NCI-H774 (cell line): ENCODE measurements around the gene DNAJA3.
A peak's percentile ranks its signal among the peaks of the same experiment; 100 is the strongest.
"Not testable (repeated sequence)": the region's sequence is repeated elsewhere in the genome, so short reads cannot be mapped to it uniquely, and the experiment has no call there.

Source experiments
- DNase-seq: peaks from one replicate; lab custom pipeline; 2025; lab: John Stamatoyannopoulos, UW

DNAJA3 gene

DNA sequence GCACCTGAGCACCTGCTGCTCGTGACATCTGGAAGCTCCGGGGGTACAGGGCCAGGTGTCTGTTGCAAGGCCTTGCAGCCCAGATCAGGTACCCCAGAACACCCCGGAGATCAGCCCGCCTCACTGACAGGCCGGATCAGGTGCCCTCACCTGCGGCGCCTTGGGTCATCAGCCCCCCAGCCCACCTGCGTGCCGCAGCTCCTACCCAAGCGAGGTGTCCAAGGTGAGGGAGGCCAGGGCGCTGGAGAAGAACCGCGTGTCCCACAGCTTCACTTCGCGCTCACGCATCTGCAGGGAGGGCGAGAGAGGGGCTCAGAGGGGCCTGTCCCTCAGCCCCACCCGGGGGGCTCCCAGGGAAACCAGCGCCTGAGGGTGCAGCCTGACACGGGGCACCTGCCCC lies 37.9 kb upstream of the DNAJA3 start:
- DNase-seq = no peak

DNA sequence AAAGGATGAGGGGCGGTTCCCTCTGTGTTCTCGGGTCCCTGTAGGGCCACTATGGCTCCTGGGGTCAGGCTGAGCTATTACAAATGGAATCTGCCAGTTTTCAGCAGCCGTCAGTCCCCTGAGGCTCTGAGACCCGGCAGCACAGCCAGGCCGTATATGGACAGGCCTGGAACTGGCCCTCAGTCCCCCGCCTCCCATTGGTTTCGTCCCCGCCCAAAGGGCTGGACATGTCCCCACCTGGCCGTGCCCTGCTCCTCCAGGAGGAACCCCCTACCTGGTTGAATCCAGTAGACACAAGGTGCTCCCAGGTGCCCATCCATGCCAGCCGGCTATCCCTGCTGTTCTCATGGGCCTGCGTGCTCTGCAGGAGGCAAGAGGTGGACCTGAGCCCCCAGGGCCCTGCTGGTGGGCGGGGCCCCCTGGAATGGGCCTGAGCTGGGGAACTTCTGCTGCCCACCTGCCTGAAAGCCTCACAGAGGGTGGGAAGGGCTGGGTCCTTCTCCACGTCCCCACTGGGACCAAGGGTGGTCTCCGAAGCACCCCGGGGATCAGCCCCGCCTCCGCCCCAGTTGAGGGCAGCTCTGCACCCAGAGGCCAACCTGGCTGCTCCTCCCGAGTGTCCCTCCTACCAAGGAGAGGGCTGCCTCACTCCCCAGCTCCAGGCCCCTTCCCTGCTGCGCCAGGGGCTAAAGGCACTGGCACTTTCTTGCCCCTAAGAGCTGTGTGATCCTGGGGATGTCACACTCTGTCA lies 37.2 kb upstream of the DNAJA3 start:
- DNase-seq = no peak

DNA sequence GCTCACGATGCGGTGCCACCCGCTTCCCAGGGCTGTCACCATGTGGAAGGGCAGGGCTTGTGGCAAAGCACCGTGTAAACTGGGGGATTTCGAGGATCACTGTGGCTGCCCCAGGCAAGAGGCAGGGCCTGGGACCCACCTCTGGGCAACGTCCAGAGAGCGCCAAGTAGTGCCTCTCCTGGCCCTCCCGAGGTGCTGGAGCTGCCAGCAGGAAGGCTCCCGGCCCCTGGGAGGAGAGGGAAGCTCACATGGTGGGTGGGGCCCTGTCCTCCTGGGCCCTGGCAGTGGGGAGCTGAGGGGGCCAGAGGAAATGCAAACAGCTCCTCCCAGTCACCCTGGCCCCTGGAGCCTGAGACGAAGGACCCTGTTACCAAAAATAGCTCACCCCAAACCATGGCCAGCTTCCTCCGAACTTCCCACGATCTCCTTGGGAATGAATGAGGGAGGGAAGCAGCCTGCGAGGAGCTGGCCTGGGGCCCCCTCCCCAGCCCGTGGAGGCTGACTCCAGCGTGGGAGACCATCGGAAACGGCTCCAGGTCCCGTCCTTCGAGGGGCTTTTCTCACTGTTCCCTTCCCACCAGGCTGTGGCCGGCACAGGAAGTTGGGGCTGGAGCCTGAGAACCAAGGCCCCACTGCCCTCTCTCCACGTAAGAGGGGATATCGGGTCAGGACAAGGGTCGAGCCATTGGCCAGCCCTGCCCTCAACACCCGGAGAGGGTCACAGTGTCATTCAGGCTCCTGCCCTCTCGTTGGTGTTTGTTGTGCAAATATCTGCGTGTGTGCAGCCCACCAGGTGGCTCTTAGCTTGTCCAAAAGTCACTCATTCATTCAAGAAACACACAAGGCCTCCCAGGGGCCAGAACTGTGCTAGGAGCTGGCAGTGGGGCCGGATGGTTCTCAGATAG lies 36.4 kb upstream of the DNAJA3 start:
- no peak for DNase-seq

DNA sequence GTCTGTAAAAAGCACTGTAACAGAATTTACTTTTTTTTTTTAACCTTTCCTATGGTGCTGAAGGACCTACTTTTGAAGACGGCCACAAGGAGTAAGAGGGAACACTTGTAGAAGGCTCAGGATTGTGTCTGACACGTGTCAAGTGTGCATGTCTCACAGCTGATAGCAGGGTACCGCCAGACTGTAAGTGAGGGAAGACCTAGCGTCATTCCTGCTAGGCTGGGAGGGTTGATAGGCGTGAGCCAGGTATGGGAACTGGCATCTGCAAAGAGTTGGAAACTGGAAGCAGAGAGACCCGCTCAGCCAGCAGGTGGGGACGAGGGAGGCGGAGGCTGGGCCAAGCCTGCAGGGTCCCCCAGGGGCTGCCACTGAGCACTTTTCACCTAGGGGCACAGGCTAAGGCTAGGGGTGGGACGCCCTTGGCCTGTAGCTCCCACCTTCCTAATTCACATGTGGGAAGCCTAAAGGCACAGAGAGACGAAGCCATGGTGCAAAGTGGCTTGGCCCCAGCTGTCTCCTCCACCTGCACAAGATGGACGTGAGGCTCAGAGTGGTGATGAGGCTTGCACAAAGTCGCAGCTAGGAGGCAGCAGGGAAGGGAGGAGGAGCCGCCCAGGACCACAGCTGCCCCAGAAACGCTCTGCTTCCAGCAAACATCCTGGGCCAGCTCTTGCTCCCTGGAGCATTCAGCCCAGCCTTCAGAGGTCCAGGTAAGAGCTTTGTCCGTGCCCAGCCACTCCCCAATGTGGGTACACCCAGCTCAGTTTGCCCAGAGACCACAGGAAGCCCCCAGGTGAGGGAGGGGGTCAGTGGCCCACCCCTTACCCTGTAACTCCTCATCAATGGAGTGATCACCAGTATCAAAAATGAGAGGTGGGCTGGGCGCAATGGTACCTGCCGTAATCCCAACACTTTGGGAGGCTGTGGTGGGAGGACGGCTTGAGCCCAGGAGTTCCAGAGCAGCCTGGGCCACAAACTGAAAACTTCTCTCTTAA lies 35.1 kb upstream of the DNAJA3 start:
- DNase-seq = no peak

DNA sequence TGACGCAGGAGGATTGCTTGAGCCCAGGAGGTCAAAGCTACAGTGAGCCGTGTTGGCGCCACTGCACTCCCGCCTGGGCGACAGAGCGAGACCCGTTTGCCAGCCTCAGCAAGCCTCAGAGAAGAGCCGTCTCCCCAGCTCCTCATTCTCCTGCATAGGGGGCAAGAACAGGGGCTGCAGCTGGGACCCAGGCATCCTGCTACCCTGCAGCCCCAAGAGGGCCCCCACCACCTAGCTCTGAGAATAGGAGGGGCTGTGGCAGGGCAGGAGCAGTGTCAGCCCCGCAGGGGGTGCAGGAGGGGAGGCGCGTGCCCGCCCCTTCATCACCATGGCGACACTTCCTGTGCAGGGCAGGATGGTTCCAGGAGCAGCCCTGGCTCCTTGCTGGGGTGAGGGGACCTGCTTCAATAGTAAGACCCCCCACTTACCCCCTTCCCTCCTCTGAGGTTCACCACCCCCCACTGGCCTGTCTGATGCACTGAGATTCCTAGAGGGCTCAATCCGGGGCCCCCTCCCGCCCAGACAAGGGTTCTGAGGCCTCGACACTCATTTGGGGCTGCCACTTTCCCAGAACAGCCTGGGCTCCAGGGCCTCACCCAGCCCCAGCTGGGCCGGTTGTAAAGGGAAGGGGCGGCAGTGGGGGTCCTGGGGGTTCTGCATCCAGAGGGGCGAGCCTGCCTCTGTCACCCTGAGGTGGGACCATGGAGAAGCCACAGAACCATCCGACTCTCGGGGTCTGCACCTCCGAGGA lies 33.9 kb upstream of the DNAJA3 start:
- DNase-seq = no peak

DNA sequence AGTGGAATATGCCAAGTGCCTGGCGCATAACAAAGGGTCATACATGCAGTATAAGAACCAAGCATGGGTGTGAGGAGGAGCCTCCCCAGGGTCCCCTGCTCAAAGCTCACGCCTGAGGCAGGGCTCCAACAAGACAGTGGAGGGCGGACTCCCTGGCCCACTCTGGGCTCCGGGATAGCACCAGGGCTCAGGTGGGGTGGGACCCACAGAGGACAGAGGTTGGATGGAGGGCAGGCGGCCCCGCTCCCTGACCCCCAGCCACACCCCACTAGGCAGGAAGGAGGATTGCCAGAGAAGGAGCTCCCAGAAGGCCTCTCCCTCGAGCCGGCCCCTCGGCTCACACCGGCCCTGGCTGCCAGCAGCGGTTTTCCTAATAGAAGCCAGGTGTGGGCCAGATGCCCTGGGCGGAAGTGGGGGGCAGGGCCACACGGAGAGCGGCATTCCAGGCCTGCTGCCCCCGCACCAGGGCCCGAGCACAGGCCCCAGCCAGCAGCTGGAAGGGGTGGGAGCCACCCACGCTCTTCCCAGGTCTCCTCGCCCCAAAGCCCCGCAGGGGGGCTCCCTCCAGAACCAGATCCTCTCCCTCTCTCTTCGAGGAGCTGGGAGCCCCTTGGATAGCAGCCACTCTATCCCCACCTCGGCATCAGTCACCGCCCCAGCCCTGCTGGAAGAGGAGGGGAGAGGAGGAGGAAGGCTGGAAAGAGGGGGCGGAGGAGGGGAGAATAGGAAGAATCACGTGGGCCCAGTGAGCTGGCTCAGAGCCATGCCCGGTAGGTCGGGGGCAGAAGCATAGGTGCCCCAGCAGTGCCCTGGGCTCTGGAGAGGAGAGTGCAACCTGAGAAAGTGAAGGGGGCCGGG lies 33.1 kb upstream of the DNAJA3 start:
- DNase-seq = no peak

DNA sequence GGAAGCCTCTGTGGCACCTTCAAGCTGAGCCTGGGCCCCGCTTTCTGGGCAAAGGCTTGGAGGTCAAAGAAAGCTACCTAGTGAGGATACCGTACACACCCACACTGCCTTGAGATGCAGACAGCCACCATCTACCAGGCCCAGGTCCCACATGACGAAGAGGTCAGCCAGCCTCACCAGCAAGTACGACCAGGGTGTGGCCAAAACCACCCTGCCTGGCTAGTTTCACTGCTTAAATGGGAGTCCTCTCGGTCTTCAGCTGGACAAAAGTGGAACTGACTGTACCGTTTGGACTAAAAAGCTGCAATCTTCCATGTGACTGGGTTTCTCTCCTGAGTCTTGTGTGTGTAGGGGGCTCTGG lies 32.4 kb upstream of the DNAJA3 start:
- no peak for DNase-seq

DNA sequence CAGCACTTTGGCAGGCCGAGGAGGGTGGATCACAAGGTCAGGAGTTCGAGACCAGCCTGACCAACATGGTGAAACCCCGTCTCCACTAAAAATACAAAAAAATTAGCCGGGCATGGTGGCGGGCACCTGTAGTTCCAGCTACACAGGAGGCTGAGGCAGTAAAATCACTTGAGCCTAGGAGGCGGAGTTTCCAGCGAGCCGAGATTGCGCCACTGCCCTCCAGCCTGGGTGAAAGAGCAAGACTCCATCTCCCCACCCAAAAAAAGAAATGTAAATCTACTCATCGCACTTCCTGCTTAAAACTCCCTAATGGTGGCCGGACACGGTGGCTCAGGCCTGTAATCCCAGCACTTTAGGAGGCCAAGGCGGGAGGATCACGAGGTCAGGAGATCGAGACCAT lies 31.8 kb upstream of the DNAJA3 start:
- DNase-seq = not testable (repeated sequence)

DNA sequence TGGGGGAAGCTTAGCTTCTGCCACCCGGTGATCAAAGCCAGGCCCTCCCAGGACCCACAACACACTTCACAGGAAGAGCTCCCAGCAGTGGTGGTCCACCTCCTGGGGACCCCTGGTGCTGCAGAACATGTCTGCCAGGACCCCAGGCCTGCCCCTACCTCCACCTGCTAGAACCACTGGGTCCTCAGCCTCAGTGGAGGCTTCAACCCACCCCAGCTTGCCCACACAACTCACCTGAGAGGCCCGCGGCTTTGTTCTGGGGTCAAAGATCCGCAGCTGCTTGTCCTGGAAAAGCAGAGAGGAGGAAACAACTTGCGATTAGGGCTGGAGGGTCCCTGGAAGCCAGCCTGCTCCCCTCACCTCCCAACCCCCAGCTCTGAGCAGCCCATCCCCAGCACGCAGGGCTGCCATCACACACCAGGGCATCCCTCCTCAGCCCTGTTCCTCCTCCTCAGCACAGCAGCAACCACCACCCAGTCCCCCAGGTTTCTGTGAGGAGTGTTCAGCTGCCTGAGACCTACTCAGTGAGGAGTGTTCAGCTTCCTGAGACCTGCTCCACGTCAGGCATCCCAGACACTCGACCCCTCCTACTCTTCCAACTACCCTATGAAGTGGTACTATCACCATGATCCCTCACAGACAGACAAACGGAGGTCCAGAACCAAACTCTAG lies 30.5 kb upstream of the DNAJA3 start:
- no peak for DNase-seq

DNA sequence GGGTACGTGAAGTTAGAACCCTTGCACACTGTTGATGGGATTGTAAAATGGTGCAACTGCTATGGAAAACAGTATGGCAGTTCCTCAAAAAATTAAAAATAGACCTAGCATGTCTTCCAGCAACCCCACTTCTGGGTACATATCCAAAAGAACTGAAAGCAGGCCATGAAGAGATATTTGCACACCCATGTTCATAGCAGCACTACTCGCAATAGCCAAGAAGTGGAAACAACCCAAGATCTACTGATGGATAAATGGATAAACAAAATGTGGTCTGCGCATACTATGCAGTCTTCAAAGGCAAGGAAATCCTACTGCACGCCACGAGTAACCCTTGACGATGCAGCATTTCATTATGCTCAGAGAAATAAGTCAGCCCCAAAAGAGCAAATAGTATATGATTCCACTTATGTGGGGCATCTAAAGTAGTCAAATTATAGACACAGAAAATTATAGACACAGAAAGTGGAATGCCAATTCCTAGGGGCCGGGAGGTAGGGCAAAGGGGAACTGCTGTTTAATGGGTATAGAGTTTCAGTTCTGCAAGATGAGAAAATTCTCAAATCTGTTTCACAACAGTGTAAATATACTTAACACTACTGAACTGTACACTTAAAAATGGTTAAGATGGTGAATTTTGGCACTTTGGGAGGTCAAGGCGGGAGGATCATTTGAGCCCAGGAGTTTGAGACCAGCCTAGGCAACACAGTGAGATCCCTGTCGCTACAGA lies 26.5 kb upstream of the DNAJA3 start:
- no peak for DNase-seq

DNA sequence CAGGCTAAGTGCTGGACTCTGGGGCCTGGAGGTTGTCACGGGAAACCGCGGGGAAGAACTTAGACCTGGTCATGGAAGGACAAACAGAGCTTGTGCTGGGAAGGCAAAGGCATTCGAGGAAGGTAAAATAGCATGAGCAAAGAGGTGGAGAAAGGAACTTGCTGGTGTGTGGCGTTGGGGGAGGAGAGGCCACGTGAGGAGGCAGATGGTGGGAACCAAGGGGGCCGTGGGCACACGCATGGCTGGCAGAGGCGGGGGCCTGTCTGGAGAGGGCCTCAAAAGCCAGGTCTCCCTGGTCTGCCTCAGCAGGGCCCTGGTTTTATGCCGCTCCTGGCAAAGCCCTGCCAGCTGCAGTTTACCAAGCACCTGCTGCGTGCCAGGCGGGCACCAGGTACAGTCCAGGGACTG lies 24.6 kb upstream of the DNAJA3 start:
- no peak for DNase-seq

DNA sequence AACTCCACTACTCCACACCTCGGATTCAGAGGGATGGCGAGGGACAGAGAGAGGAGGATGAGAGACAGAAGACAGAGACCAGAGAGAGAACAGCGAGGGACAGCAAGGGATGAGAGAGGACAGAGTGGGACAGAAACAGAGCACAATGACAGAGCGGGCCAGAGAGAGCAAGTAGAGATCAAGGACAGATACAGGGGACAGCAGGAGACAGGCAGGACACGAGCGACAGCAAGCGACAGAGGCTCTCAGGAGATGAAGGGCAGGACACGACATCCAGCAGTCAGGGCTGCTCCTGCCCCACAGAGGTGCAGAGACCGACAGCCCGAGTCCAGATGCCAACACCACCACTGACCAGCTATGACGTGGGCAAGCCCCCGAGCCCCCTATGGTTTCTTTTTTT lies 24.2 kb upstream of the DNAJA3 start:
- no peak for DNase-seq

DNA sequence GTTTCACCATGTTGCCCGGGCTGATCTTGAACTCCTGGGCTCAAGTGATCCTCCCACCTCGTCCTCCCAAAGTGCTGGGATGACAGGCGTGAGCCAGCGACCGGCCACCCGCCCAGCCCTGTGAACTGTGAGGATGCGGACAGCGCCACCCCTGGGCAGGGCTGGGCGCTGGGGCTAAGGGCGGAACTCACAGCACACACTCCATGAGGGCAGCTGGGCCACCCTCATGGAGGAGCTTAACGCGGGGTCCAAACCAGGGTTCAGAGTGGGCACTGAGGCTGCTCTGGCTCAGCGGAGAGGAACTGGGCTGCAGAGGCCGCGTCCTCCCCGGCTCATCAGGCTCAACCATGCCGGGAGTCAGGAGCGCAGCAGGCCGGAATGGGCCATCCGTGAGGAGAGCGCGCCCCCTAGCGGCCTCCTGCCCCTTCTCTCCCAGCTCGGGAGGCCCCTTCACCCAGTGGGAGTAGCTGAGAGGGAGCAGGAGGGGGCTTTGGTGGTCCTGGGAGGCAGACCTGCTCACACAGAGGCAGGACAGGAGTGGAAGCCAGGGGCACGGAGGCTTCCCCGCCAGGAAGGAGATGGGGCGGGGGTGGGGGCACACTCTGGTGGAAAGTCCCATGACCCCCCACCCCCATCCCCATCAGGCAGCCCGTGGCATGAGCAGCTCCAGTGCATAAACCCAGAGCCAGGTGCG lies 23.1 kb upstream of the DNAJA3 start:
- peak; percentile 54 for DNase-seq

DNA sequence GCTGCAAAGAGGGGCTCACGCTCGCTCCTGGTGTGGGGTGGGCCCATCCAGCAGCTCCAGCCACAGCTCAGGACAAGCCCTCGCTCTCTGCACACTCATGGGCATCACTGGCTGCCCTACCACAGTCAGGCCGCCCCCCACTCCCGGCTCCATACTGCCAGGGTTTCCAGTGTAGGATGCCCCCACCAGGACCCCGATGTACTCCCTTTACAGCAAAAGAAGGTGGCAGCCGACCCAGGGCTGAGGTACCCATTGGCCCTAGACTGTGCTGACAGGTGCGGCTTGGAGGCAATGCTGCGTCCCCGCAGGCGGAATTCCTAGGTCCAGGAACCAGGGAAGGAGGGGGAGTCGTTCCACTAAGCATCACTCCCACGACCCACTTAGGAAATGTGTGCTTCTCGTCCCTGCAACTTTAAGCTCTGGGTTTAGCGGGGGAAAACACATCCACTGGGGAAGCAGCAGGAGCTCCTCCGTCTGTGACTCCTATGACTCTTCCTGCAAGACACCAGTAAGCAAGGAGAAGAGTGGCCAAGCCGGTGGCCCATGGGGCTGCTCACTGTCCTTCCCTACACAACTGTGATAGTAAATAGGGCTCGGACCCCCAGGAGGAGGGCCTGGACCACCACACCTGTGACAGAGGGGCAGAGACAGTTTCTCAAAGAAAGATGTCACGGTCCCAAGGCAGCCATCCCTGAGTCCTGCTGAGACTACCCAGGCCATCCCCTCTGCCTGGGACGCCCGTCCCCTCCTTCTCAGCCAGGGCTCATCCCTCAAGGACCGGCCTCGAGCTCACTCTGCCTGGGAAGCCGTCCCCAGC lies 22.3 kb upstream of the DNAJA3 start:
- no peak for DNase-seq

DNA sequence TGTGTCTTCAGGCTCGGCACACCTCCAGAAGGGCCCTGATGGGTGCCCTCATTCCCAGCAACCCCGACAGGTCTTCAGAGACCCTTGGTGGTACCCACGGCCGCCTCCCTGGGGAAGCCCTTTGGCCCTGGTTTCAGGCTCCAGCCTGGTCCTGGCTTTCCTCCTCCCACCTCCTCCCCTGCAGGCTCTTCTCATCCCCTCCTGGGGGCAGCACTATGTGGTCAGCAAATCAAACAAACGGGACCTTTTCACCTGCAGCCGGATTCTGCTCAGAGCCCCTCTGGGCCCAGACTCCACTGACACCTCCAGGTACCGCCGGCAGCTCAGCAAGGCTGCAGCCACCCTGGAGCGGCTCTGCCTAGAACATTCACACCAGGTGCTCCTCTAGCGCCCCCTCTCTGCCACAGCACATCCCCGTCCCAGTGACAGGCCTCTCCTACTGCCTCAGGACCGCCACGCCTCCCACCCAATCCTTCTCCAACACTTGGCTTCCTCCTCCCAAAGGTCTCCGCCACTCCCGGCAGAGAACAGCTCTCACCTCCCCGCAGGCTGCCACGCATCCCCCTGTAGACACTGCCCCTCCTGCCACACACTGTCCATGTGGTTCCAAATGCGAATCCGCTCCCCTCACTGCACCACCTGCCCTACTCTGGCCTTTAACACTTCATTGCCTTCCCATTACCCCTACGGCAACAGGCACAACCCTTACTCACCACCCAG lies 21.3 kb upstream of the DNAJA3 start:
- DNase-seq = no peak

DNA sequence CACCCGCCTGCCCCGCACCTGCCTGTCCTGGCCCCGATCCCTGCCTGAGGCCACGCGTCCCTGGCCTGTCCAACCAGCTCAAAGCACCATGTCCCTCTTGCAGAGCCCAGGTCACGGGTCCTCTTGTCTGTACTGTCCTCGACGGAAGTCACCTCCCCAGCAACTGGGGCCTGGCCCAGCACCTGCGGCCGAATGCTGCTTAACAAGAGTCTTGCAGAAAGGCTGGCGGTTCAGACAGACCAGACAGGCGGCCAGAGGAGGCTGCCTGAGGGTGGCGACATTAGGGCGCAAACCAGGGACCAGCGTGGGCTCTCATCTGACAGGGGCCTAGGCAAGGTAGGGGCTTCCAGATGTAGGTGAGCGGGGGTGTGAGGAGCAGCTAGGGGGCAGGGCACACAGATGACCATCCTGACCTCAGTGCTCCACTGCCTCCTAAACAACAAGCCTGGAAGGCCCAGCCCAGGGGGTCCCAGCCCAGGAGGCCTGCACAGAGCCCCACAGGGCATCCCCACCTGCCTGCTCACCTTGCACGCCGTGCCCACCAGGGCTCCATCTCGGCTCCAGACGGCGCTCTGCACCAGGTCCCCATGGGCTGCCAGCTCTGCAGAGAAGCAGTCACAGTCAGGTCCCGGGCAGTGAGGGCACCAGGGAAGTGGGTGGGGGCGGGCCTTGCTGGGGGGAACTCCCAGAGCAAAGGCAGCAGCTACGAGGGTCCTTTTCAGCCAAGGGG lies 20.5 kb upstream of the DNAJA3 start:
- DNase-seq = no peak
